ENCODE data around the gene QPRT.
"Not testable (repeated sequence)": the region's sequence is repeated elsewhere in the genome, so short reads cannot be mapped to it uniquely, and the experiment has no call there.

Gene QPRT

GRCh38 chr16:29694384-29695195 is 15.6 kb downstream of the QPRT start:
- no peak for DNase-seq (ENCODE audit: low spot score)

- not testable (repeated sequence) for DNase-seq (ENCODE audit: low spot score)
Measured at GRCh38 chr16:29695675-29696074, 16.7 kb downstream of the QPRT start.

- DNase-seq (ENCODE audit: low spot score) = no peak
Measured at GRCh38 chr16:29696881-29697331, 17.9 kb downstream of the QPRT start.

GRCh38 chr16:29697391-29697790 is 18.4 kb downstream of the QPRT start:
- no peak for DNase-seq (ENCODE audit: low spot score)

GRCh38 chr16:29698042-29698441 is 19.1 kb downstream of the QPRT start:
- DNase-seq (ENCODE audit: low spot score) = no peak

- DNase-seq (ENCODE audit: low spot score) = no peak
Measured at GRCh38 chr16:29698484-29699323, 19.7 kb downstream of the QPRT start.

GRCh38 chr16:29699324-29700219 is 20.6 kb downstream of the QPRT start:
- DNase-seq (ENCODE audit: low spot score) = no peak

- DNase-seq (ENCODE audit: low spot score) = peak; percentile 94
Measured at GRCh38 chr16:29700253-29700987, 21.4 kb downstream of the QPRT start.

- no peak for DNase-seq (ENCODE audit: low spot score)
Measured at GRCh38 chr16:29701214-29701555, 22.2 kb downstream of the QPRT start.

- no peak for DNase-seq (ENCODE audit: low spot score)
Measured at GRCh38 chr16:29702269-29702668, 23.3 kb downstream of the QPRT start.

GRCh38 chr16:29705030-29705429 is 26.1 kb downstream of the QPRT start:
- no peak for DNase-seq (ENCODE audit: low spot score)

- DNase-seq (ENCODE audit: low spot score) = not testable (repeated sequence)
Measured at GRCh38 chr16:29707160-29707559, 28.2 kb downstream of the QPRT start.

GRCh38 chr16:29708917-29709600 is 30.1 kb downstream of the QPRT start:
- no peak for DNase-seq (ENCODE audit: low spot score)

- not testable (repeated sequence) for DNase-seq (ENCODE audit: low spot score)
Measured at GRCh38 chr16:29709657-29710056, 30.7 kb downstream of the QPRT start.

- peak; percentile 53 for DNase-seq (ENCODE audit: low spot score)
Measured at GRCh38 chr16:29710227-29711219, 31.5 kb downstream of the QPRT start.

GRCh38 chr16:29712809-29713208 is 33.8 kb downstream of the QPRT start:
- no peak for DNase-seq (ENCODE audit: low spot score)

GRCh38 chr16:29714396-29714795 is 35.4 kb downstream of the QPRT start:
- DNase-seq (ENCODE audit: low spot score) = no peak

- no peak for DNase-seq (ENCODE audit: low spot score)
Measured at GRCh38 chr16:29714972-29715371, 36.0 kb downstream of the QPRT start.

- DNase-seq (ENCODE audit: low spot score) = no peak
Measured at GRCh38 chr16:29717113-29717512, 38.1 kb downstream of the QPRT start.

- no peak for DNase-seq (ENCODE audit: low spot score)
Measured at GRCh38 chr16:29719063-29719462, 40.1 kb downstream of the QPRT start.

Measured in HuH-7 (cell line).